Body of pancreas (tissue), 4 donors: Measurements from ENCODE around the gene ZNF644.

Experiments
- POLR2A ChIP-seq, 3 donors: fragments of 450-650 bp; IDR thresholded peaks; one replicate each; pipeline ENCODE4 v1.6.1; 2016; ENCODE audit warnings: antibody characterized with exemption in 3 of 3, mild to moderate bottlenecking in 2 of 3
- TF ChIP-seq, protein P1 (sequence below), 7 experiments: fragments of 450-650 bp in 4 of 7; fragments of 200-600 bp in 3 of 7; sonication (generic) in 3 of 7; IDR thresholded peaks; one replicate each; pipeline ENCODE4 v1.5.1; 2016 to 2019; ENCODE audit warnings: antibody characterized with exemption in 7 of 7

DNA sequence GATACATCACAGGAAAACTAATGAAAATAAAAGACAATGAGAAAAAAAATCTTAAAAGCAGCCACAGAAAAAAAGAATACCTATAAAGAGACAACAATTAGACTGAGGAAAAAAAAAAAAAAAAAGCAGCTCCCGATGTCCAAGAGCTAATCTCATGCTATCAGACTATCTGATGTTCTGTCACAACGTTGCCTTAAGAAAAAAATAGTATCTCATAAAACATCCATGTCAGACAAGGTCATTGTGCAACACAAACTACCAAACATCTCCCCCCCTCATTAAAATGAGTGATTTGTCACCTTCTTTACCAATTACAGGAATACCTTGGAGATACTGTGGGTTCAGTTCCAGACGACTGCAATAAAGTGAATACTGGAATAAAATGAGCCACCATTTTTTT is 68.9 kb downstream of the ZNF644 start:
- TF ChIP-seq, protein P1, sequence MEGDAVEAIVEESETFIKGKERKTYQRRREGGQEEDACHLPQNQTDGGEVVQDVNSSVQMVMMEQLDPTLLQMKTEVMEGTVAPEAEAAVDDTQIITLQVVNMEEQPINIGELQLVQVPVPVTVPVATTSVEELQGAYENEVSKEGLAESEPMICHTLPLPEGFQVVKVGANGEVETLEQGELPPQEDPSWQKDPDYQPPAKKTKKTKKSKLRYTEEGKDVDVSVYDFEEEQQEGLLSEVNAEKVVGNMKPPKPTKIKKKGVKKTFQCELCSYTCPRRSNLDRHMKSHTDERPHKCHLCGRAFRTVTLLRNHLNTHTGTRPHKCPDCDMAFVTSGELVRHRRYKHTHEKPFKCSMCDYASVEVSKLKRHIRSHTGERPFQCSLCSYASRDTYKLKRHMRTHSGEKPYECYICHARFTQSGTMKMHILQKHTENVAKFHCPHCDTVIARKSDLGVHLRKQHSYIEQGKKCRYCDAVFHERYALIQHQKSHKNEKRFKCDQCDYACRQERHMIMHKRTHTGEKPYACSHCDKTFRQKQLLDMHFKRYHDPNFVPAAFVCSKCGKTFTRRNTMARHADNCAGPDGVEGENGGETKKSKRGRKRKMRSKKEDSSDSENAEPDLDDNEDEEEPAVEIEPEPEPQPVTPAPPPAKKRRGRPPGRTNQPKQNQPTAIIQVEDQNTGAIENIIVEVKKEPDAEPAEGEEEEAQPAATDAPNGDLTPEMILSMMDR (IDR thresholded peaks at IDR 0.05): no peak
- no peak for TF ChIP-seq POLR2A (IDR thresholded peaks at IDR 0.05)
